Measurements from ENCODE around the gene SSBP3.

- TF ChIP-seq CTCF (IDR thresholded peaks at IDR 0.05 in 2 of 3, conservative IDR thresholded peaks at IDR 0.05 in 1 of 3; ENCODE audit: borderline replicate concordance in 1 of 3, insufficient read depth in 1 of 3, low read depth in 2 of 3, low read length in 2 of 3), result no peak
- no peak for TF ChIP-seq POLR2A (IDR thresholded peaks at IDR 0.05; ENCODE audit: borderline replicate concordance, extremely low read depth, insufficient read depth, insufficient read length)
- TF ChIP-seq EZH2 (IDR thresholded peaks at IDR 0.05), result no peak
- TF ChIP-seq, protein P1, sequence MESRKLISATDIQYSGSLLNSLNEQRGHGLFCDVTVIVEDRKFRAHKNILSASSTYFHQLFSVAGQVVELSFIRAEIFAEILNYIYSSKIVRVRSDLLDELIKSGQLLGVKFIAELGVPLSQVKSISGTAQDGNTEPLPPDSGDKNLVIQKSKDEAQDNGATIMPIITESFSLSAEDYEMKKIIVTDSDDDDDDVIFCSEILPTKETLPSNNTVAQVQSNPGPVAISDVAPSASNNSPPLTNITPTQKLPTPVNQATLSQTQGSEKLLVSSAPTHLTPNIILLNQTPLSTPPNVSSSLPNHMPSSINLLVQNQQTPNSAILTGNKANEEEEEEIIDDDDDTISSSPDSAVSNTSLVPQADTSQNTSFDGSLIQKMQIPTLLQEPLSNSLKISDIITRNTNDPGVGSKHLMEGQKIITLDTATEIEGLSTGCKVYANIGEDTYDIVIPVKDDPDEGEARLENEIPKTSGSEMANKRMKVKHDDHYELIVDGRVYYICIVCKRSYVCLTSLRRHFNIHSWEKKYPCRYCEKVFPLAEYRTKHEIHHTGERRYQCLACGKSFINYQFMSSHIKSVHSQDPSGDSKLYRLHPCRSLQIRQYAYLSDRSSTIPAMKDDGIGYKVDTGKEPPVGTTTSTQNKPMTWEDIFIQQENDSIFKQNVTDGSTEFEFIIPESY (IDR thresholded peaks at IDR 0.05; ENCODE audit: extremely low read depth, insufficient replicate concordance, low read length), result no peak
- no peak for TF ChIP-seq EGR1 (IDR thresholded peaks at IDR 0.05; ENCODE audit: low read depth)
- TF ChIP-seq TCF7L2 (IDR thresholded peaks at IDR 0.05; ENCODE audit: borderline replicate concordance, extremely low read depth, insufficient read depth, insufficient read length), result no peak
- TF ChIP-seq YY1 (IDR thresholded peaks at IDR 0.05; ENCODE audit: extremely low read depth, insufficient replicate concordance, low read depth, low read length), result no peak
- TF ChIP-seq SP1 (IDR thresholded peaks at IDR 0.05; ENCODE audit: low read depth), result no peak
Measured at GRCh38 chr1:54290506-54291184, 115.5 kb downstream of the SSBP3 start.
